GM12891 (cell line): ENCODE results near the gene GPATCH2.

Experiments used
- DNase-seq: peaks from one replicate; pipeline ENCODE4 v3.0.0; 2011; ENCODE audit warnings: low spot score; ENCODE audit not compliant: insufficient read length
- FAIRE-seq: peaks from 2 replicates; lab custom pipeline; 2011; peaks lifted over from hg19 to GRCh38; lab: Jason Lieb, UNC
- PAX5 ChIP-seq: IDR thresholded peaks from 2 replicates; pipeline ENCODE4 v1.6.1; 2011; ENCODE audit warnings: low read length, moderate library complexity, mild to moderate bottlenecking; ENCODE audit not compliant: insufficient read depth, severe bottlenecking
- POLR2A ChIP-seq: IDR thresholded peaks from 2 replicates; pipeline ENCODE4 v1.6.1; 2011; ENCODE audit warnings: low read depth, low read length, control low read depth
- POLR2AphosphoS5 ChIP-seq: IDR thresholded peaks from 2 replicates; pipeline ENCODE4 v1.6.1; 2011; ENCODE audit warnings: low read depth, low read length, control low read depth
- POU2F2 ChIP-seq: IDR thresholded peaks from 2 replicates; pipeline ENCODE4 v1.6.1; 2011; ENCODE audit warnings: low read depth, mild to moderate bottlenecking, control low read depth, low read length, moderate library complexity
- SPI1 ChIP-seq: IDR thresholded peaks from 2 replicates; pipeline ENCODE4 v1.6.1; 2011; ENCODE audit warnings: low read depth, low read length, control low read depth
- TAF1 ChIP-seq: IDR thresholded peaks from 2 replicates; pipeline ENCODE4 v1.6.1; 2011; ENCODE audit warnings: low read depth, low read length, control low read depth

The GPATCH2 gene

GRCh38 chr1:217627431-217627830 is 3.5 kb downstream of the GPATCH2 start:
- FAIRE-seq = no peak
- TF ChIP-seq POU2F2 (no peak), POLR2AphosphoS5 (no peak), PAX5 (no peak), TAF1 (no peak), POLR2A (no peak), SPI1 (no peak)
- no peak for DNase-seq

- DNase-seq (no peak), FAIRE-seq (no peak)
- no peak for TF ChIP-seq SPI1
- no peak for TF ChIP-seq POLR2AphosphoS5
- TF ChIP-seq POLR2A = no peak
- TF ChIP-seq TAF1 = no peak
Measured at GRCh38 chr1:217626321-217626720, 4.6 kb downstream of the GPATCH2 start.

GRCh38 chr1:217622042-217622441 is 8.8 kb downstream of the GPATCH2 start:
- FAIRE-seq = peak; percentile 94

GRCh38 chr1:217620814-217621213 is 10.1 kb downstream of the GPATCH2 start:
- peak; percentile 96 for FAIRE-seq
- TF ChIP-seq POU2F2 (peak; percentile 35; the same call in 1 of the 2 replicates), PAX5 (no peak), SPI1 (no peak), POLR2AphosphoS5 (no peak), POLR2A (no peak), TAF1 (no peak)
- DNase-seq = peak; percentile 15

More at GRCh38 chr1:217622042-217622441, 8.8 kb downstream of the GPATCH2 start:
- DNase-seq = no peak
- no peak for TF ChIP-seq POU2F2
- peak; percentile 20; the same call in 1 of the 2 replicates for TF ChIP-seq SPI1

- FAIRE-seq = no peak
- DNase-seq = no peak
- TF ChIP-seq POLR2AphosphoS5 = no peak
- no peak for TF ChIP-seq POLR2A
- TF ChIP-seq SPI1 = 0 out of 2 replicates have a peak, but pooled peaks have one; percentile 13
- no peak for TF ChIP-seq TAF1
- TF ChIP-seq PAX5 = no peak
Measured at GRCh38 chr1:217617126-217617525, 13.8 kb downstream of the GPATCH2 start.

GRCh38 chr1:217614200-217614712 is 16.6 kb downstream of the GPATCH2 start:
- FAIRE-seq (no peak), DNase-seq (no peak)
- TF ChIP-seq PAX5 (no peak), POLR2A (no peak), POU2F2 (no peak), TAF1 (no peak), POLR2AphosphoS5 (no peak), SPI1 (no peak)

GRCh38 chr1:217605390-217605789 is 25.5 kb downstream of the GPATCH2 start:
- DNase-seq (no peak), FAIRE-seq (no peak)
- TF ChIP-seq PAX5 (no peak), POLR2A (no peak), TAF1 (no peak), POLR2AphosphoS5 (no peak), SPI1 (no peak), POU2F2 (no peak)

GRCh38 chr1:217602380-217602779 is 28.5 kb downstream of the GPATCH2 start:
- no peak for TF ChIP-seq PAX5
- no peak for TF ChIP-seq POLR2A
- TF ChIP-seq TAF1 = no peak
- no peak for TF ChIP-seq SPI1
- TF ChIP-seq POLR2AphosphoS5 = no peak
- TF ChIP-seq POU2F2 = no peak
- FAIRE-seq (no peak), DNase-seq (no peak)

GRCh38 chr1:217599154-217599553 is 31.7 kb downstream of the GPATCH2 start:
- DNase-seq (no peak), FAIRE-seq (peak; percentile 23)
- TF ChIP-seq SPI1 = no peak
- TF ChIP-seq POU2F2 = no peak
- no peak for TF ChIP-seq PAX5
- TF ChIP-seq POLR2A = no peak
- no peak for TF ChIP-seq POLR2AphosphoS5
- no peak for TF ChIP-seq TAF1

GRCh38 chr1:217590598-217590997 is 40.3 kb downstream of the GPATCH2 start:
- DNase-seq (no peak), FAIRE-seq (no peak)
- TF ChIP-seq SPI1 = no peak
- no peak for TF ChIP-seq POLR2A
- no peak for TF ChIP-seq TAF1
- no peak for TF ChIP-seq POLR2AphosphoS5
- no peak for TF ChIP-seq PAX5
- no peak for TF ChIP-seq POU2F2
